Fibroblast of lung (primary cell): ENCODE measurements around the gene JAG1.

Source experiments
- EZH2 ChIP-seq: IDR thresholded peaks from 2 replicates; pipeline ENCODE4 v1.5.1; 2012; ENCODE audit warnings: low read length, control low read depth, mild to moderate bottlenecking; ENCODE audit errors: missing control alignments
- TF ChIP-seq, protein P1 (sequence below), 2 donors: IDR thresholded peaks in 1 of 2; conservative IDR thresholded peaks in 1 of 2; 1 replicate in 1 of 2; 2 replicates in 1 of 2; pipeline ENCODE4 v1.5.1; 2011 to 2012; ENCODE audit warnings: low read length in 2 of 2, control low read depth in 1 of 2, inconsistent platforms in 1 of 2, low read depth in 1 of 2, mild to moderate bottlenecking in 1 of 2

- TF ChIP-seq, protein P1, sequence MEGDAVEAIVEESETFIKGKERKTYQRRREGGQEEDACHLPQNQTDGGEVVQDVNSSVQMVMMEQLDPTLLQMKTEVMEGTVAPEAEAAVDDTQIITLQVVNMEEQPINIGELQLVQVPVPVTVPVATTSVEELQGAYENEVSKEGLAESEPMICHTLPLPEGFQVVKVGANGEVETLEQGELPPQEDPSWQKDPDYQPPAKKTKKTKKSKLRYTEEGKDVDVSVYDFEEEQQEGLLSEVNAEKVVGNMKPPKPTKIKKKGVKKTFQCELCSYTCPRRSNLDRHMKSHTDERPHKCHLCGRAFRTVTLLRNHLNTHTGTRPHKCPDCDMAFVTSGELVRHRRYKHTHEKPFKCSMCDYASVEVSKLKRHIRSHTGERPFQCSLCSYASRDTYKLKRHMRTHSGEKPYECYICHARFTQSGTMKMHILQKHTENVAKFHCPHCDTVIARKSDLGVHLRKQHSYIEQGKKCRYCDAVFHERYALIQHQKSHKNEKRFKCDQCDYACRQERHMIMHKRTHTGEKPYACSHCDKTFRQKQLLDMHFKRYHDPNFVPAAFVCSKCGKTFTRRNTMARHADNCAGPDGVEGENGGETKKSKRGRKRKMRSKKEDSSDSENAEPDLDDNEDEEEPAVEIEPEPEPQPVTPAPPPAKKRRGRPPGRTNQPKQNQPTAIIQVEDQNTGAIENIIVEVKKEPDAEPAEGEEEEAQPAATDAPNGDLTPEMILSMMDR (conservative IDR thresholded peaks at IDR 0.05 in 1 of 2, IDR thresholded peaks at IDR 0.05 in 1 of 2; ENCODE audit: low read depth in 1 of 2, low read length in 2 of 2), result peak; percentile 9 to 26
- TF ChIP-seq EZH2, result no peak
Measured at GRCh38 chr20:10647471-10647870, 26.3 kb downstream of the JAG1 start.
